ENCODE measurements around the gene THSD7B. TPM values are rescaled to one million over a fixed set of nuclear protein-coding genes. Genes with fewer than 3 reads are reported as not detected.

The THSD7B gene
- total and polyA plus RNA-seq, 2 of the 8 experiments (the other 6 are each of a cell fraction or from before 2014, with no cell fraction given): 0.60 to 2.9 TPM

DNA sequence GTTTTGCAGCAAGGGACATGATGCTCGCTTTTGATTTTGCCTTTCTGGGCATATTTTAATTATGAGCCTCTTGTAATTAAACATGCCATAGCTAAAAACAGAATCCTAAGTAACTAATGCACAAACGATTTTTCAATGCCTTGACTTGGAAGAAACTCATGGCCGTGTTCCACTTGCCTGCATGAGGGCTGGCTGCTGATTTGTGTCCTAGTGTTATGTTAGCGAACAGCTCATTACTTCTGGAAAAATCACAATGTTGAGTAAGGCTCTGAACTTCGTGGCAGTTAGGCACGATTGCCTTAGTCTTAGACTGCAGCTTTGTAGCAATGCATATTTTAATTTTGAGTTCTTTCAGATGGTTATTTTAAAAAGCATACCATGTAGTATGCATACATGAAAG is 4.5 kb downstream of the THSD7B start:
- CTCF ChIA-PET (ENCODE audit: partially characterized antibody): no interaction called here
- H3K18ac ChIP-seq (ENCODE audit: extremely low read depth, low read length): no peak overlapping the region
- H3K27me3 ChIP-seq (replicated peaks in 1 of 4; ENCODE audit: control insufficient read depth in 3 of 4, extremely low read depth in 1 of 4, insufficient read depth in 3 of 4, low read length in 3 of 4): peaks cover 10 to 29% (median 26%) of the 10 kb centered on the region in 4 experiments
- H4K91ac ChIP-seq (replicated peaks; ENCODE audit: insufficient read length, low read length): no peak overlapping the region
- no peak overlapping the region for H2BK15ac ChIP-seq (ENCODE audit: low read length)
- H3K4ac ChIP-seq (replicated peaks; ENCODE audit: insufficient read length, low read depth, low read length): no peak overlapping the region
- H2AK5ac ChIP-seq (ENCODE audit: low read depth, low read length): no peak overlapping the region
- H3K4me3 ChIP-seq (ENCODE audit: extremely low read depth in 1 of 4, insufficient read depth in 2 of 4, low read depth in 3 of 4, low read length in 4 of 4): no peak overlapping the region
- H2BK120ac ChIP-seq (replicated peaks; ENCODE audit: low read depth, low read length): no peak overlapping the region
- no peak overlapping the region for H4K5ac ChIP-seq (ENCODE audit: insufficient read length, low read depth, low read length)
- H3K36me3 ChIP-seq (ENCODE audit: control insufficient read depth in 2 of 4, insufficient read depth in 4 of 4, low read length in 3 of 4): no peaks in the 10 kb centered on the region
- POLR2A ChIA-PET (ENCODE audit: partially characterized antibody): no interaction called here
- H2BK20ac ChIP-seq (ENCODE audit: low read length): no peak overlapping the region
- no peak overlapping the region for H2BK12ac ChIP-seq (ENCODE audit: low read depth, low read length)
- peaks cover 0 to 7% (median 4%) of the 10 kb centered on the region in 4 experiments; a peak in 2 of 7 replicates for H3K4me1 ChIP-seq (replicated peaks in 1 of 4; ENCODE audit: control insufficient read depth in 3 of 4, insufficient read depth in 4 of 4, low read length in 3 of 4)
- TF ChIP-seq SUZ12 (IDR thresholded peaks at IDR 0.05; ENCODE audit: low read length) (no peak), SIN3A (conservative IDR thresholded peaks at IDR 0.05 in 1 of 2, IDR thresholded peaks at IDR 0.05 in 1 of 2; ENCODE audit: low read depth in 1 of 2, low read length in 2 of 2) (no peak), EZH2 (IDR thresholded peaks at IDR 0.05; ENCODE audit: low read depth, low read length, severe bottlenecking) (no peak), TCF12 (IDR thresholded peaks at IDR 0.05; ENCODE audit: low read depth, low read length) (no peak), TAF1 (IDR thresholded peaks at IDR 0.05; ENCODE audit: low read depth, low read length) (no peak), TBP (IDR thresholded peaks at IDR 0.05; ENCODE audit: low read depth, low read length) (no peak), FOSL1 (IDR thresholded peaks at IDR 0.05; ENCODE audit: insufficient read depth, low read depth, low read length) (no peak), CTBP2 (IDR thresholded peaks at IDR 0.05; ENCODE audit: borderline replicate concordance, insufficient read depth, insufficient read length, low read length) (no peak)
- TF ChIP-seq, protein P1, sequence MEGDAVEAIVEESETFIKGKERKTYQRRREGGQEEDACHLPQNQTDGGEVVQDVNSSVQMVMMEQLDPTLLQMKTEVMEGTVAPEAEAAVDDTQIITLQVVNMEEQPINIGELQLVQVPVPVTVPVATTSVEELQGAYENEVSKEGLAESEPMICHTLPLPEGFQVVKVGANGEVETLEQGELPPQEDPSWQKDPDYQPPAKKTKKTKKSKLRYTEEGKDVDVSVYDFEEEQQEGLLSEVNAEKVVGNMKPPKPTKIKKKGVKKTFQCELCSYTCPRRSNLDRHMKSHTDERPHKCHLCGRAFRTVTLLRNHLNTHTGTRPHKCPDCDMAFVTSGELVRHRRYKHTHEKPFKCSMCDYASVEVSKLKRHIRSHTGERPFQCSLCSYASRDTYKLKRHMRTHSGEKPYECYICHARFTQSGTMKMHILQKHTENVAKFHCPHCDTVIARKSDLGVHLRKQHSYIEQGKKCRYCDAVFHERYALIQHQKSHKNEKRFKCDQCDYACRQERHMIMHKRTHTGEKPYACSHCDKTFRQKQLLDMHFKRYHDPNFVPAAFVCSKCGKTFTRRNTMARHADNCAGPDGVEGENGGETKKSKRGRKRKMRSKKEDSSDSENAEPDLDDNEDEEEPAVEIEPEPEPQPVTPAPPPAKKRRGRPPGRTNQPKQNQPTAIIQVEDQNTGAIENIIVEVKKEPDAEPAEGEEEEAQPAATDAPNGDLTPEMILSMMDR (IDR thresholded peaks at IDR 0.05; ENCODE audit: control extremely low read depth in 1 of 3, insufficient read depth in 1 of 3, low read depth in 1 of 3, low read length in 3 of 3): no peak
- TF ChIP-seq, protein P2, sequence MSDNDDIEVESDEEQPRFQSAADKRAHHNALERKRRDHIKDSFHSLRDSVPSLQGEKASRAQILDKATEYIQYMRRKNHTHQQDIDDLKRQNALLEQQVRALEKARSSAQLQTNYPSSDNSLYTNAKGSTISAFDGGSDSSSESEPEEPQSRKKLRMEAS (IDR thresholded peaks at IDR 0.05): no peak
- no peak overlapping the region for H2AFZ ChIP-seq (ENCODE audit: low read length)
- H3K79me2 ChIP-seq (ENCODE audit: control insufficient read depth in 1 of 2, insufficient read depth in 2 of 2, low read length in 2 of 2): no peaks in the 10 kb centered on the region
- no peak overlapping the region for H3K56ac ChIP-seq (replicated peaks; ENCODE audit: insufficient read length, low read depth, low read length)
- no peak overlapping the region for H2BK5ac ChIP-seq (ENCODE audit: low read depth, low read length)
- H3K14ac ChIP-seq (ENCODE audit: insufficient read length): no peak overlapping the region
- WGBS, 2 experiments (ENCODE audit: extremely low coverage in 1 of 2, insufficient coverage in 1 of 2, insufficient read length in 1 of 2, insufficient replicate concordance in 2 of 2, low coverage in 1 of 2, low lambda C conversion rate in 2 of 2, missing lambda C conversion rate in 1 of 2): 81% methylated on average over 6 of the region's 6 CpGs; no CpG with 5 or more reads in 1 of the 2 experiments
- H4K8ac ChIP-seq (ENCODE audit: extremely low read depth, insufficient read depth, low read length): no peak overlapping the region
- no peak overlapping the region for H3K9ac ChIP-seq (replicated peaks in 1 of 4; ENCODE audit: extremely low read depth in 1 of 4, low read depth in 3 of 4, low read length in 3 of 4)
- no peak overlapping the region for H3K23ac ChIP-seq (ENCODE audit: insufficient read length)
- peaks cover 14% of the 10 kb centered on the region; the same call in 1 of the 2 replicates for H3K23me2 ChIP-seq (ENCODE audit: low read depth, low read length)
- H3K79me1 ChIP-seq (ENCODE audit: low read depth, low read length): no peaks in the 10 kb centered on the region
- peaks cover 0 to 2% of the 10 kb centered on the region in 2 experiments for H4K20me1 ChIP-seq (replicated peaks in 1 of 2; ENCODE audit: control insufficient read depth in 1 of 2, insufficient read depth in 2 of 2, low read length in 2 of 2)
- H3K9me3 ChIP-seq (ENCODE audit: insufficient read depth in 2 of 2, low read depth in 1 of 2, low read length in 1 of 2): no peaks in the 10 kb centered on the region
- FAIRE-seq: no peak
- no peak for DNase-seq (ENCODE audit: low read depth in 1 of 2, low spot score in 2 of 2)
- H3K4me2 ChIP-seq (ENCODE audit: insufficient read depth in 1 of 2, low read depth in 2 of 2, low read length in 2 of 2): no peak overlapping the region
- no peak overlapping the region for H3K27ac ChIP-seq (ENCODE audit: low read depth, low read length)
